Fibroblast of lung (primary cell): ENCODE measurements around the gene PGM1. TPM values are rescaled to one million over a fixed set of nuclear protein-coding genes. Genes with fewer than 3 reads are reported as not detected.
A peak's percentile ranks its signal among the peaks of the same experiment; 100 is the strongest.

Experiments
- DNase-seq, 2 donors: peaks; one replicate each; pipeline versions ENCODE4 v3.0.0 to v3.0.0-alpha.2; 2010; ENCODE audit warnings: low read depth in 2 of 2
- H2AFZ ChIP-seq: 2 replicates; pipeline ENCODE4 v1.5.1; 2012; ENCODE audit warnings: low read length, control low read depth, inconsistent platforms
- H3K27ac ChIP-seq: 2 replicates; pipeline ENCODE4 v1.5.1; 2011; ENCODE audit warnings: low read length, control low read depth; ENCODE audit not compliant: insufficient read depth
- H3K27me3 ChIP-seq: 2 replicates; pipeline ENCODE4 v1.5.1; 2011; ENCODE audit warnings: mild to moderate bottlenecking, low read length; ENCODE audit not compliant: control insufficient read depth, insufficient read depth
- H3K36me3 ChIP-seq: 2 replicates; pipeline ENCODE4 v1.5.1; 2011; ENCODE audit warnings: low read length; ENCODE audit not compliant: control insufficient read depth, insufficient read depth
- H3K4me1 ChIP-seq: 2 replicates; pipeline ENCODE4 v1.5.1; 2011; ENCODE audit warnings: low read length; ENCODE audit not compliant: control insufficient read depth, insufficient read depth; ENCODE audit errors: extremely low read depth
- H3K4me2 ChIP-seq: 2 replicates; pipeline ENCODE4 v1.5.1; 2011; ENCODE audit warnings: low read length, control low read depth; ENCODE audit not compliant: insufficient read depth; ENCODE audit errors: extremely low read depth
- H3K4me3 ChIP-seq, 4 experiments: fragments of 200-600 bp in 1 of 4; sonication (generic) in 1 of 4; replicated peaks in 1 of 4; 2 replicates each; pipeline ENCODE4 v1.5.1; 2011 to 2016; ENCODE audit warnings: low read length in 4 of 4, low read depth in 3 of 4, mild to moderate bottlenecking in 3 of 4, control low read depth in 2 of 4, inconsistent platforms in 1 of 4, mixed read lengths in 1 of 4; ENCODE audit not compliant: insufficient read depth in 1 of 4; ENCODE audit errors: control extremely low read depth in 1 of 4
- H3K79me2 ChIP-seq: 2 replicates; pipeline ENCODE4 v1.5.1; 2012; ENCODE audit warnings: mild to moderate bottlenecking, low read length, inconsistent platforms; ENCODE audit not compliant: control insufficient read depth, insufficient read depth
- H3K9ac ChIP-seq: 2 replicates; pipeline ENCODE4 v1.5.1; 2011; ENCODE audit warnings: mild to moderate bottlenecking, low read length, control low read depth; ENCODE audit not compliant: insufficient read depth
- H3K9me3 ChIP-seq: 2 replicates; pipeline ENCODE4 v1.5.1; 2012; ENCODE audit warnings: low read depth, low read length; ENCODE audit not compliant: control insufficient read depth, insufficient read depth
- H4K20me1 ChIP-seq: 2 replicates; pipeline ENCODE4 v1.5.1; 2011; ENCODE audit warnings: low read length; ENCODE audit not compliant: control insufficient read depth, insufficient read depth; ENCODE audit errors: extremely low read depth
- EZH2 ChIP-seq: IDR thresholded peaks from 2 replicates; pipeline ENCODE4 v1.5.1; 2012; ENCODE audit warnings: low read length, control low read depth, mild to moderate bottlenecking; ENCODE audit errors: missing control alignments
- polyA plus RNA-seq, 2 donors: library from polyadenylated mRNA; depleted of rRNA in 1 of 2; stranded (reverse) in 1 of 2; unstranded in 1 of 2; fragments of >200 nt; gene quantifications; 2 replicates each; pipeline ENCODE4 v1.2.1, GENCODE V29; 2011 to 2012; ENCODE audit warnings: missing spikeins in 1 of 2
- total RNA-seq: library from RNA; depleted of rRNA; stranded (reverse); fragments of >200 nt; gene quantifications from 2 replicates; pipeline ENCODE4 v1.2.1, GENCODE V29; 2014
- TF ChIP-seq, protein P1 (sequence below), 2 donors: IDR thresholded peaks in 1 of 2; conservative IDR thresholded peaks in 1 of 2; 1 replicate in 1 of 2; 2 replicates in 1 of 2; pipeline ENCODE4 v1.5.1; 2011 to 2012; ENCODE audit warnings: low read length in 2 of 2, control low read depth in 1 of 2, inconsistent platforms in 1 of 2, low read depth in 1 of 2, mild to moderate bottlenecking in 1 of 2

Gene PGM1
- total and polyA plus RNA-seq, 2 donors (not counting 1 experiment from before 2014, with no cell fraction given), result 43.7 to 51.4 TPM

DNA sequence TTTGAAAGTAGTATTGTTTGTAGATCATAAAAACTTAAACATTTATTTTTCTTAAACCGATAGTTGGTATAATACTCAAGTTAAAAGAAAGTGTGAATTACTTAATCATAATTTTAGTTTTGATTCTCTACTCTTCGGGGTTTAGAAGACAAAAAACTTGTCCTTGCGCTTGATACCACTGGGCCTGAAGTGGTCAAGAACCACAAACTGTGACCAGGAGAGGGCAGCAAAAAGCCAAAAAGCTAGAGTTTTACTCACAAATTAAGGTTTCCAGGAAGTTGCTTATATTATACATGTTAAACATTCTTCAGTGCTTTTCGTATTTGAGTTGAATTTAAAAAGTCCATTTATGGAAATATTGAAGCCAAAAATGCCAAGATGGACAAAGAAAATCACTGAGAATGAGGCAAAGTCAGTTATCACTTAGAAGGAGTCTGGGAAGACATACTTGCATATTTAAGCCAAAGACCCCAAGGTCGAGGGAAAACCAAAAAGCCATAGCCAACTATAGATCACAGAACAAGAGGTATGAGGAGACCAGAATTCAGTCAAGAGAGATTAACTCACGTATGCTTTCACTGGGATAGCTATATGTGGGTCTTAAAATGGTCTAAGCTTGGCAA lies 35.7 kb upstream of the PGM1 start:
- Histone ChIP-seq H3K4me1 (no peaks in the 10 kb centered on the region), H3K9ac (no peak overlapping the region), H3K36me3 (no peaks in the 10 kb centered on the region), H3K27me3 (no peaks in the 10 kb centered on the region), H3K79me2 (no peaks in the 10 kb centered on the region), H4K20me1 (no peaks in the 10 kb centered on the region), H3K4me3 (no peak overlapping the region), H3K9me3 (no peaks in the 10 kb centered on the region), H3K27ac (no peak overlapping the region), H2AFZ (peak overlapping the region; percentile 54), H3K4me2 (no peak overlapping the region)
- peak; percentile 20 to 69 for DNase-seq
- TF ChIP-seq, protein P1, sequence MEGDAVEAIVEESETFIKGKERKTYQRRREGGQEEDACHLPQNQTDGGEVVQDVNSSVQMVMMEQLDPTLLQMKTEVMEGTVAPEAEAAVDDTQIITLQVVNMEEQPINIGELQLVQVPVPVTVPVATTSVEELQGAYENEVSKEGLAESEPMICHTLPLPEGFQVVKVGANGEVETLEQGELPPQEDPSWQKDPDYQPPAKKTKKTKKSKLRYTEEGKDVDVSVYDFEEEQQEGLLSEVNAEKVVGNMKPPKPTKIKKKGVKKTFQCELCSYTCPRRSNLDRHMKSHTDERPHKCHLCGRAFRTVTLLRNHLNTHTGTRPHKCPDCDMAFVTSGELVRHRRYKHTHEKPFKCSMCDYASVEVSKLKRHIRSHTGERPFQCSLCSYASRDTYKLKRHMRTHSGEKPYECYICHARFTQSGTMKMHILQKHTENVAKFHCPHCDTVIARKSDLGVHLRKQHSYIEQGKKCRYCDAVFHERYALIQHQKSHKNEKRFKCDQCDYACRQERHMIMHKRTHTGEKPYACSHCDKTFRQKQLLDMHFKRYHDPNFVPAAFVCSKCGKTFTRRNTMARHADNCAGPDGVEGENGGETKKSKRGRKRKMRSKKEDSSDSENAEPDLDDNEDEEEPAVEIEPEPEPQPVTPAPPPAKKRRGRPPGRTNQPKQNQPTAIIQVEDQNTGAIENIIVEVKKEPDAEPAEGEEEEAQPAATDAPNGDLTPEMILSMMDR (conservative IDR thresholded peaks at IDR 0.05 in 1 of 2, IDR thresholded peaks at IDR 0.05 in 1 of 2; ENCODE audit: low read depth in 1 of 2, low read length in 2 of 2), result peak; percentile 65 to 75
- TF ChIP-seq EZH2, result no peak

DNA sequence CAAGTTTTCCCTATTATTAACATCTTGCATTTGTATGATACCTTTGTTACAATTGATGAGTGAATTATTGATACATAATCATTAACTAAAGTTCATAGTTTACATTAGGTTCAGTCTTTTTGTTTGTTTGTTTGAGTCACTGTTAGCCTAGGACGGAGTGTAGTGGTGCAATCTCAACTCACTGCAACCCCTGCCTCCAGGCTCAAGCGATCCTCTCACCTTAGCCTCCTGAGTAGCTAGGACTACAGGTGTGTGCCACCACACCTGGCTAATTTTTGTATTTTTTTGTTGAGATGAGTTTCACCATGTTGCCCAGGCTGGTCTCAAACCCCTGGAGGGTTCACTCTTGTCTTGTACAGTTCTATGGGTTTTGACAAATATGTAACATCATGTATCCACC lies 33.9 kb upstream of the PGM1 start:
- Histone ChIP-seq H3K4me3 (no peak overlapping the region), H3K4me2 (no peak overlapping the region), H3K4me1 (no peaks in the 10 kb centered on the region), H3K9me3 (no peaks in the 10 kb centered on the region), H3K27ac (no peak overlapping the region), H2AFZ (no peak overlapping the region), H3K27me3 (no peaks in the 10 kb centered on the region), H3K36me3 (no peaks in the 10 kb centered on the region), H3K9ac (no peak overlapping the region), H3K79me2 (no peaks in the 10 kb centered on the region), H4K20me1 (no peaks in the 10 kb centered on the region)
- no peak for DNase-seq
- TF ChIP-seq, protein P1 (conservative IDR thresholded peaks at IDR 0.05 in 1 of 2, IDR thresholded peaks at IDR 0.05 in 1 of 2; ENCODE audit: low read depth in 1 of 2, low read length in 2 of 2), result no peak
- TF ChIP-seq EZH2, result no peak

DNA sequence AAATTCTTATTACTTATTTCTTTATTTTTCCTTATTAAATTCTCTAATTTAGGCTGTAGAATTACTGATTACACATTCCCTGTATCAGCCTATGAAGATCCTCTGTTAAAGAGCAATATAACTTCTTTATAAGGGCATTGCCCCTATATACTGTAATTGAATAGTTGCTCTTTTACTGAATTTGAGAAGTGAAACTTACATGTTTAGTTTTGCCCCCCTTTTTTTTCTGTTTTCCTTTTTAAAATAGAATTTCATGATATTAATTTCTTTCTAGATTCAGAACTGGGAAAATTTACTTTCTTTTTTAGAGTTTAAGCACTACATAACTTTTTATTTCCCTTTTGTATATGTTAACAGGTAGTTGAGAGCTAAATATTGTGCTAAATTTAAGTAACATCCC lies 29.5 kb upstream of the PGM1 start:
- H3K9ac ChIP-seq, result no peak overlapping the region
- H3K4me2 ChIP-seq, result no peak overlapping the region
- H2AFZ ChIP-seq, result no peak overlapping the region
- H4K20me1 ChIP-seq, result no peaks in the 10 kb centered on the region
- no peaks in the 10 kb centered on the region for H3K9me3 ChIP-seq
- H3K79me2 ChIP-seq, result no peaks in the 10 kb centered on the region
- no peaks in the 10 kb centered on the region for H3K27me3 ChIP-seq
- H3K27ac ChIP-seq, result no peak overlapping the region
- no peak for TF ChIP-seq EZH2
- TF ChIP-seq, protein P1 (conservative IDR thresholded peaks at IDR 0.05 in 1 of 2, IDR thresholded peaks at IDR 0.05 in 1 of 2; ENCODE audit: low read depth in 1 of 2, low read length in 2 of 2), result no peak
- no peak for DNase-seq
- no peaks in the 10 kb centered on the region for H3K36me3 ChIP-seq
- H3K4me3 ChIP-seq, result no peak overlapping the region
- no peaks in the 10 kb centered on the region for H3K4me1 ChIP-seq
